GM19328 (cell line): Measurements from ENCODE around the gene SATB2.

ENCODE experiments used
- ATAC-seq: cut with Tn5 transposase; IDR thresholded peaks from one replicate; pipeline ENCODE4 v1.9.1; 2021; ENCODE audit warnings: mild to moderate bottlenecking, moderate library complexity; ENCODE audit not compliant: unreplicated experiment

Gene SATB2

DNA sequence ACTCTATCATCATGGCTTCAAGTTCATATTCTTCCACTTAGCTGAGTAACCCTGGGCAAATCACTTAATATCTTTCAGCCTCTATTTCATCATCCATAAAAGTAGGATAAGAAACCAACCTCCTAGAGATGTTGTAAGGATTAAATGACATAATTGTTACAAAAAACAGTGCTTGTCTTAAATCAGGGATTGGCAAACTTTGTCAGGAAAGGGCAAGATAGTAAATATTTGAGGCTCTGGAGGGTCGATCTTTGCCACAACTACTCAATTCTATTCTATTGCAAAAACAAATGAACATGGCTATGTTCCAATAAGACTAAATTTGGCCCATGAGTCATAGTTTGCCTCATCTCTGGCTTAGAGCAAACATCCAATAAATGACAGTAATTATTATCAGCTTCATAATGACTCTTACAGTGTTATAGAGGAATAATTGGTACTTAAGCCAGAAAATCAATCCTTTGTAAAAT lies 184.7 kb downstream of the SATB2 start:
- ATAC-seq: no peak

DNA sequence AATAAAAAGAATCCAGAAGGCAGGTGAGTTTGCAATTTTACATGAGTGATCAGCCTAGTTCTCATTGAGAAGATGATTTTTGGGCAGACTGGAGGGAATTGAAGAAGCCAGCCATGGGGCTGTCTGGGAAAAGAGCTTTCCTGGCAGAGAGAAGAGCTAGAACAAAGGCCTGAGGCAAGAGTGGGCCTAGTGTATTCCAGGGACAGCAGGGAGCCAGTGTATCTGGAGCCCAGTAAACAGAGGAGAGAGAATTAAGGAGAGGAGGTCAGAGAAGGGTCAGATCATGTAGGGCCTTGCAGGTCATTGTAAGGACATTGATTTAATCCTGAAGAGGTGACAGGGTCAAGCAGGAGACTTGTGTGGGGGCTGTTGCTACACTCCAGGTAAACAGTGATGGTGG lies 195.8 kb downstream of the SATB2 start:
- no peak for ATAC-seq

- no peak for ATAC-seq
Observed at GRCh38 chr2:199261239-199261638, 196.5 kb downstream of the SATB2 start.

DNA sequence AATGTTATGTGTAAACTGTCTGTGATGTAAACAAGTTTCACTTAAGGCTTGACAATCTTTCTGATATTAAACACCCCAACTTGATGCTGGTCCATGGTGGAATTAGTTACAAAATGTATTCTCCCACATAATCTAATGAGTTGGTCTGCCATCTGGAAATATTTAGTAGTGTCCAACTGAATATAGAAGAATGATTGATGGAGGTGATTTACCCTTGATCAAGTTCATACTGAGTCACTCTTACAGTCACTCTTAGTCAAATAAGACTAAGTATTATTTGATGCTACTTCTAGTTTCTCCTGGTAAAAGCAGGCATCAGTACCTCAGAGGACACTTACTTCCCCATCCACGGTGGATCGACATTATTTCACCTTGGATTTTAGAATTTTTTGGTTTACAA lies 198.1 kb downstream of the SATB2 start:
- ATAC-seq: no peak

DNA sequence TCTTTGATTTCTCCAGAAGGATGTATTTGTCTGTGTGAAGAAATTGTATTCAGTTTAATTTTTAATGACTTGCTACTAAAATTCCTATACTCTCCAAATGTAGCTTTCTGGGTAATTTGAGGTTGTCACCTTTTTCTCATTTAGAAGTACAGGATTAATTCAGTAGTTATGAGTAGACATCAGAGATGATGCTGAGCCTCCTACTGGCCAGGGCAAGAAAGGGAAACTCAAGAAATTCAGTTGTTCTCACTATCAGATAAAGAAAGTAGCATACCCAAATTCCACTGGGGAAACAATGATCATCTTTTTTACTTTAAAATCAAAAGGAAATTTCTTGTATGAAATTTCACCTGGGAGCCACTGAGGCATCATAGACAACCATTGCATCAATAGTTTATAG lies 199.4 kb downstream of the SATB2 start:
- no peak for ATAC-seq

DNA sequence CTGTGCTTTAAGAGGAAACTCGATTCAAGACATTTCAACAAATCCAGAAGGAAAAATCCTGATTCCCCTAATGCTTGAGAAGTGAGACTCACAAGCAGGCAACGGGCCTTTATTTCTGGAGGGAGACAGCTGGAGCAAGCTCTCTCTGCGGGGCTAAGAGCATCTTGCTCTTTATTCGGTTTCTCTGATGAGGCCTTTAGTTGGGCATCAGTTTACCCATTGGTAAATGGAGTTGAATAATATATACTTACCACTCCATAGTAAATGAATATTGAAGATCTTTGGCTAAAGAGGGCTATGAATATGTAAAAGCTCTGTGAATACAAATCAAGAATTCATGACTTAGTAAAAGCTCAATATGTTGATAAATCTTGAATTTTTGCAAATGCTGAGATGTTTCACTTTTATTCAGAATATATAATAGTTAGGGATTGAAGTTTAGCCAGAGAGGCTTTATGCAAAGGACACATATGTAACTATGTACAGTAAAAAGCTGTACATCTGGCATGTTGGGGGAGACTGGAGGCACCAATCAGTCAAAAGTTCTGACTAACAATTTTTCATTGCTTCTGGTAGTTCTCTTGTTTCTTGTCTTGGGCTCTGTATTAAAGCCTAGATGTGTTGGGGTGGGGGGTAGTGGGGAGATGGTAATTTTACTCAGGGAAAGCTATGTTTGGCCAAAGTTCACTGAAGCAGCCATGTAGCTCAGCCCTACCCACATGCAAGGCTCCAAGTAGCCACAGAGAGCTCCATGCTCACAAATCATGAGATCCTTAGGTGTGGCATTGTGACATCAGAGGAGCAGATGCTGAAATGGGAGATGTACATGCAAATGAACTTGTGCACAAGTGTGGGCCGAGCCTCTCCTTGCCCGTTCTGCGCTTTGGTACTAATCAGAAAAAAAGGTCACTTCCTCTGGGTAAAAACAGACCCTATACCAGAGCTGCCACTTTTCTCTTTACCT lies 200.2 kb downstream of the SATB2 start:
- ATAC-seq: no peak

DNA sequence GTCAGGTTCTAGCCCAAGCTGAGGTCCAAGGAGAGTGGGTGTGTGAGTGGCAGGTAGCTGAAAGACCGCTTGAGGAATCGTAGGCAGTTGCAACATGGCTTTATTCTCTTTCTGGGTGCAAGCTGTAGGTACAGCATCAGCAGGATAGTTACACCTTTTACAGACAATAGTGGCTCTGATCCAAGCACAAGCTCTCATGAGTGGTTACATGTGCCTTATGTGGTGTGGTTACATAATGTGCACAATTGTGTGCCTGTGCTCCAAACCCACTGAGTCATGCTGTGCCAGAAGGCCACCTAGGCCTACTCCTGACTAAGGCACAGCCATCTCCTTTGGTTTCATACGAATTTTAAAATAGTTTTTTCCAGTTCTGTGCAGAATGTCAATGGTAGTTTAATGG lies 227.6 kb downstream of the SATB2 start:
- ATAC-seq: no peak

DNA sequence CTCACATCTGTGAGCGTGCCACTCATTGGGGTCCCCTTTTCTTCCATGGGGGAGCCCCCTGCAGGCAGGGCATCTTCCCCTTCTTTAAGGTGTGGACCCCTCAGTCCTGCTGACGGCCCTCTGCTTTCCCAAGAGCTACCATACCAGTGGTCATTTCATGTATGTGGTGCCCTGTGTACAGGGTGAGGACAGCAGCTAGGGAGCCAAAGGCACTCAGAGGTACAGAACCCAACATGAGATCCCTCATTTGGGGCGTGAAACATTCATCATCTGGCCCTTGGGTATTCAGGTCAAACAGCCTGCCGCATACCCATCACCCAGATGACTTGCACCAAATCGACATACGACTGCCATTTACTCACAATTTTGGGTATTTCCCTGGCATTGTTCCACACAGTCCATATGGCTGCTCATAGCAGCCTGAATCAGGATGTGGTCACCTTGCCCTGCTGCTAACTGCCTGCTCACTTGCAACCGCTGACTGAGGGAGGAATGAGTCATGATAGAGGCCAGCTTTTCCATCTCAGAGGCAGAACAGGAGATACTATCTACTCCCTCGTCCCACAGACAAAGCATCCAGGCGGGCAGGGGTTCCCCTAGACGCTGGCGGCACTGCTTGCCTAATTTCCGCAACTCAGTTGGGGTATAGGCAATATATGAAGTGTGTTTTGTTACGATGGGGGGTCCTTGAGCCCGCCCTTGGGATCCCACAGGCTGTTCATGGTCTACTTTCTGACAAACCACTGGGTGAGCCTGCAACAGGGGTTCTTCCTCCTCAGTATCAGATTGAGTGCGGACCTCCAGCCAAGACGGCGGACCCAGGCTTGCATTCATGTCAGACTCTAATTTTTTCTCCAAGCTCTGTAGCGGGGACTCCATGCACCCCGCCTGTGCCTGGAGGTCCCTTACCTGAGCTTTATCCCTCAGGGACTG lies 228.6 kb downstream of the SATB2 start:
- ATAC-seq: peak; percentile 91

DNA sequence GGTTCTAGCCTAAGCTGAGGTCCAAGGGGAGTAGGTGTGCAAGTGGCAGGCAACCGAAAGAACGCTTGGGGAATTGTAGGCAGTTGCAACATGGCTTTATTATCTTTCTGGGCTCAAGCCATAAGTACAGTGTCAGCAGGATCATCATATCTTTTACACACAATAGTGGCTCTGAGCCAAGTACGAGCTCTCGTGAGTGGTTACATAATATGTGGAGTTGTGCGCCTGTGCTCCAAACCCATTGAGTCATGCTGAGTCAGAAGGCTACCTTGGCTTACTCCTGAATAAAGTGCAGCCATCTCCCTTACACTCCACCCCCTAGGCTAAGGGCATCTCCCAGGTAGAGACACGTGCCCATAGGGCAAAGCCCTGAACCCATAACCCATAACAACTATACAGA lies 233.9 kb downstream of the SATB2 start:
- ATAC-seq: no peak

- ATAC-seq: no peak
Observed at GRCh38 chr2:199220920-199221319, 236.8 kb downstream of the SATB2 start.

GRCh38 chr2:199219551-199219950 lies 238.2 kb downstream of the SATB2 start:
- no peak for ATAC-seq
